SH-SY5Y (cell line): ENCODE measurements around the gene MEPCE.

ENCODE experiments used
- GATA2 ChIP-seq: IDR thresholded peaks from 2 replicates; pipeline ENCODE4 v1.6.1; 2011; ENCODE audit warnings: mild to moderate bottlenecking, low read depth, low read length
- GATA3 ChIP-seq: IDR thresholded peaks from 2 replicates; pipeline ENCODE4 v1.6.1; 2011; ENCODE audit warnings: low read depth, mild to moderate bottlenecking, low read length, moderate library complexity

DNA sequence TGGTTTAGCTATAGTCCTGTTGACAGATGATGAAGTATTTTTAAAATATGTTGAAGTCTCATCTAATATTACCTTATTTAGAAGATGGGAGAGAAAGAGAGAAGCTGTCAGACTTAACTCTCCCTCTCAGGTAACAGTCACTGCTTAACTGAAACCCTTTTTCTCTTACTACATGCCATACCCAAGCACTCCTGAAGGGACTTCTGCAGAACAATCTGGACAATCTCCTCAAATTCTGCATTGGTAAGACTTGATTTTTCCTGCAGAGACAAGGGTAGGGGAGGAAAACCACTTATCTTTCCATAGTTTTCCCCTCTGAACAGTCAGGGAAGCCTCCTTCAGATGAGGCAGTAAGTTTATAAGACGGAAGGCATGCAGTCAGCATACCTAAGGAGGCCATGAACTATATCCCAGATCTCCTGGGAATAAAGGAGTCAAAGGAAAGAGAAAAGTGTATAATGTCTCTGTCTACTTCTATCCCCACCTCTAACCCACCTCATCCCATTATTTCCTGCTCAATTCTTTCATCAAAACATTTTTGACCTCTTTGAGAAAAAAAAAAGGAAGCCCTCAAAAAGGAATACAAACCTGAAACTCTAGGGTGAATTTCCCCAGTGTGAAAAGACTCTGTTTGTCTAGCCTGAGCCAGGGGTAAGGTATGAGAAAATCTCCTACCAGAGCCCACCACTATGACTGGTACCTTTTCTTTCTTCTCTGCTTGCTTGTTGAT is 10.5 kb upstream of the MEPCE start:
- no peak for TF ChIP-seq GATA2
- TF ChIP-seq GATA3: no peak
